PC-3 (cell line): ENCODE measurements around the gene LRIG3. TPM values are rescaled to one million over a fixed set of nuclear protein-coding genes. Genes with fewer than 3 reads are reported as not detected.
"Not testable (repeated sequence)": the region's sequence is repeated elsewhere in the genome, so short reads cannot be mapped to it uniquely, and the experiment has no call there.

Experiments used
- ATAC-seq: fragments of 200-7000 bp; cut with Tn5 transposase; 2 replicates; pipeline ENCODE4 v1.9.1; 2020; ENCODE audit warnings: mild to moderate bottlenecking, moderate library complexity
- BruUV-seq: library from RNA; stranded (reverse); fragments of 400-500 nt; replicated peaks from 2 replicates; lab custom pipeline; 2021; lab: Mats Ljungman, UMichigan
- CTCF ChIA-PET: fragments of 300-600 bp; sonication (Branson Sonifier 250); formaldehyde crosslinking; loops from one replicate; lab custom pipeline; 2022; ENCODE audit warnings: antibody characterized with exemption; lab: Charles Lee
- POLR2A ChIA-PET: fragments of 300-600 bp; sonication (Branson Sonifier 250); formaldehyde crosslinking; loops from one replicate; lab custom pipeline; 2022; ENCODE audit warnings: antibody characterized with exemption; ENCODE audit not compliant: unreplicated experiment; lab: Charles Lee
- DNase-seq: peaks from one replicate; pipeline ENCODE4 v3.0.0-alpha.2; 2015
- H2AFZ ChIP-seq: fragments of 300-600 bp; sonication (generic); 2 replicates; pipeline ENCODE4 v1.6.0; 2016; ENCODE audit warnings: antibody characterized with exemption, low read length
- H3F3A ChIP-seq: fragments of 300-600 bp; sonication (generic); one replicate; pipeline ENCODE4 v1.6.0; 2017; ENCODE audit warnings: antibody characterized with exemption, low read length, control low read depth, mild to moderate bottlenecking; ENCODE audit not compliant: unreplicated experiment
- H3K27ac ChIP-seq: fragments of 300-600 bp; sonication (generic); 2 replicates; pipeline ENCODE4 v1.5.1; 2016; ENCODE audit warnings: mild to moderate bottlenecking, low read length
- H3K27me3 ChIP-seq: fragments of 300-600 bp; sonication (generic); 2 replicates; pipeline ENCODE4 v1.6.1; 2016; ENCODE audit warnings: low read length, mixed read lengths
- H3K36me3 ChIP-seq: fragments of 300-600 bp; sonication (generic); 2 replicates; pipeline ENCODE4 v1.6.1; 2016; ENCODE audit warnings: low read depth, mixed run types, low read length, mixed read lengths
- H3K4me1 ChIP-seq: fragments of 300-600 bp; sonication (generic); 2 replicates; pipeline ENCODE4 v1.5.1; 2016; ENCODE audit warnings: low read length; ENCODE audit not compliant: insufficient read depth
- H3K4me2 ChIP-seq: fragments of 300-600 bp; sonication (generic); 2 replicates; pipeline ENCODE4 v1.6.0; 2016; ENCODE audit warnings: low read length
- H3K4me3 ChIP-seq: fragments of 300-600 bp; sonication (generic); 2 replicates; pipeline ENCODE4 v1.5.1; 2016; ENCODE audit warnings: mild to moderate bottlenecking, low read length, mixed read lengths
- H3K79me2 ChIP-seq: fragments of 300-600 bp; sonication (generic); 2 replicates; pipeline ENCODE4 v1.6.1; 2017; ENCODE audit warnings: low read length, mixed read lengths
- H3K9ac ChIP-seq: fragments of 300-600 bp; sonication (generic); 2 replicates; pipeline ENCODE4 v1.6.0; 2016; ENCODE audit warnings: mild to moderate bottlenecking, low read length
- H3K9me2 ChIP-seq: fragments of 300-600 bp; sonication (generic); replicated peaks from 2 replicates; pipeline ENCODE4 v1.6.1; 2016; ENCODE audit warnings: mixed run types, low read length, mixed read lengths
- H3K9me3 ChIP-seq: fragments of 300-600 bp; sonication (generic); 2 replicates; pipeline ENCODE4 v1.6.1; 2016; ENCODE audit warnings: low read length, mixed read lengths
- H4K20me1 ChIP-seq: fragments of 300-600 bp; sonication (generic); 2 replicates; pipeline ENCODE4 v1.6.1; 2016; ENCODE audit warnings: low read length, mixed read lengths
- CTCF ChIP-seq: fragments of 300-600 bp; sonication (generic); conservative IDR thresholded peaks from 2 replicates; pipeline ENCODE4 v1.5.1; 2017; ENCODE audit warnings: antibody characterized with exemption, low read depth, mild to moderate bottlenecking, low read length
- EZH2 ChIP-seq: fragments of 300-600 bp; sonication (generic); IDR thresholded peaks from one replicate; pipeline ENCODE4 v1.6.1; 2017; ENCODE audit warnings: antibody characterized with exemption, mild to moderate bottlenecking, low read length; ENCODE audit not compliant: unreplicated experiment
- EZH2phosphoT487 ChIP-seq: fragments of 300-600 bp; sonication (generic); IDR thresholded peaks from 2 replicates; pipeline ENCODE4 v1.6.1; 2018; ENCODE audit warnings: mild to moderate bottlenecking, antibody characterized with exemption, low read length, borderline replicate concordance
- intact Hi-C: fragments of 100-400 bp; cut with micrococcal nuclease; formaldehyde crosslinking; loops from 2 replicates; pipeline ENCODE4 v1.9.0; 2023
- total RNA-seq: library from RNA; depleted of rRNA; stranded (reverse); fragments of >200 nt; gene quantifications from 2 replicates; pipeline ENCODE4 v1.2.3, GENCODE V29; 2014

LRIG3 gene
- total RNA-seq, 1 experiment from 2014 or later: 8.6 TPM

GRCh38 chr12:58858030-58858429, 62.3 kb downstream of the LRIG3 start:
- BruUV-seq: no TSS peak
- H3K9me2 ChIP-seq: no peaks in the 10 kb centered on the region
- DNase-seq (no peak), ATAC-seq (no peak)
- no peak overlapping the region for H3K4me3 ChIP-seq
- H3K4me1 ChIP-seq: peaks cover 24% of the 10 kb centered on the region
- H3K4me2 ChIP-seq: no peak overlapping the region
- no peaks in the 10 kb centered on the region for H3K27me3 ChIP-seq
- H3K36me3 ChIP-seq: no peaks in the 10 kb centered on the region
- H3K27ac ChIP-seq: no peak overlapping the region
- no peak overlapping the region for H3K9ac ChIP-seq
- no peaks in the 10 kb centered on the region for H4K20me1 ChIP-seq
- no peak for TF ChIP-seq CTCF
- no peak for TF ChIP-seq EZH2phosphoT487
- no peak for TF ChIP-seq EZH2
- ChIA-PET POLR2A (no interaction called here), CTCF (no interaction called here)
- no peaks in the 10 kb centered on the region for H3K9me3 ChIP-seq
- no peaks in the 10 kb centered on the region for H3K79me2 ChIP-seq
- intact Hi-C loops: no loop called here
- no peak overlapping the region for H2AFZ ChIP-seq
- H3F3A ChIP-seq: no peaks in the 10 kb centered on the region

GRCh38 chr12:58857206-58857605, 63.1 kb downstream of the LRIG3 start:
- DNase-seq: peak; percentile 34
- H3K9me3 ChIP-seq, BruUV-seq, H3K79me2 ChIP-seq, H3K36me3 ChIP-seq, H3K27me3 ChIP-seq, CTCF ChIA-PET, H3K9ac ChIP-seq, POLR2A ChIA-PET, H3K27ac ChIP-seq, intact Hi-C loops, H3K4me2 ChIP-seq, H4K20me1 ChIP-seq, H3K9me2 ChIP-seq, H3K4me3 ChIP-seq, ATAC-seq, H2AFZ ChIP-seq, H3F3A ChIP-seq: not testable (repeated sequence)
- H3K4me1 ChIP-seq: peaks cover 24% of the 10 kb centered on the region

- H4K20me1 ChIP-seq, H2AFZ ChIP-seq, ATAC-seq, CTCF ChIA-PET, H3K4me3 ChIP-seq, H3K4me2 ChIP-seq, BruUV-seq, H3K9me2 ChIP-seq, intact Hi-C loops, H3K9ac ChIP-seq, H3F3A ChIP-seq, H3K36me3 ChIP-seq, H3K79me2 ChIP-seq, H3K9me3 ChIP-seq, H3K27me3 ChIP-seq: not testable (repeated sequence)
- POLR2A ChIA-PET: interaction anchor here (0.6 kb wide), 1 partner anchor 131 kb away, joined by 4 read pairs; no protein-coding TSS in a partner anchor
- DNase-seq: peak; percentile 83
- peaks cover 24% of the 10 kb centered on the region for H3K4me1 ChIP-seq
- peak overlapping the region; percentile 34 for H3K27ac ChIP-seq
These were observed 64.7 kb downstream of the LRIG3 start for GRCh38 chr12:58855630-58856029.

GRCh38 chr12:58850826-58851225, 69.5 kb downstream of the LRIG3 start:
- Histone ChIP-seq H3K9ac (no peak overlapping the region), H3K79me2 (no peaks in the 10 kb centered on the region), H2AFZ (no peak overlapping the region), H3K9me2 (no peaks in the 10 kb centered on the region), H3K9me3 (no peaks in the 10 kb centered on the region), H3K4me3 (no peak overlapping the region), H3K4me2 (no peak overlapping the region), H3K27ac (no peak overlapping the region), H3K27me3 (no peaks in the 10 kb centered on the region), H3K4me1 (peaks cover 5% of the 10 kb centered on the region; the same call in 1 of the 2 replicates), H4K20me1 (no peaks in the 10 kb centered on the region), H3F3A (no peaks in the 10 kb centered on the region), H3K36me3 (no peaks in the 10 kb centered on the region)
- intact Hi-C loops: no loop called here
- ATAC-seq (no peak), DNase-seq (no peak)
- TF ChIP-seq EZH2phosphoT487: no peak
- no peak for TF ChIP-seq CTCF
- TF ChIP-seq EZH2: no peak
- POLR2A ChIA-PET: no interaction called here
- CTCF ChIA-PET: no interaction called here
- no TSS peak for BruUV-seq
